SK-N-SH (cell line): ENCODE data around the gene R3HCC1L.

ENCODE experiments used
- CHD2 ChIP-seq: fragments of 150-350 bp; IDR thresholded peaks from 2 replicates; pipeline ENCODE4 v1.6.1; 2018; ENCODE audit warnings: low read length; ENCODE audit not compliant: partially characterized antibody
- EP300 ChIP-seq, 2 experiments: IDR thresholded peaks; 2 replicates each; pipeline versions ENCODE4 v1.4.0 to v1.6.1; 2012; ENCODE audit warnings: borderline replicate concordance in 1 of 2, low read depth in 1 of 2, low read length in 1 of 2
- EZH2phosphoT487 ChIP-seq: fragments of 200-600 bp; sonication (generic); IDR thresholded peaks from 2 replicates; pipeline ENCODE4 v1.6.1; 2017; ENCODE audit warnings: low read depth, mixed run types, mild to moderate bottlenecking, antibody characterized with exemption, moderate library complexity, borderline replicate concordance
- POLR2AphosphoS5 ChIP-seq: IDR thresholded peaks from 2 replicates; pipeline ENCODE4 v1.6.1; 2012; ENCODE audit warnings: low read depth, low read length
- RFX5 ChIP-seq: IDR thresholded peaks from 2 replicates; pipeline ENCODE4 v1.6.1; 2012; ENCODE audit warnings: mild to moderate bottlenecking, improper control_type of control experiment, low read length
- TAF1 ChIP-seq: IDR thresholded peaks from 2 replicates; pipeline ENCODE4 v1.6.1; 2012; ENCODE audit warnings: low read depth, mild to moderate bottlenecking, low read length, moderate library complexity, borderline replicate concordance
- TF ChIP-seq, protein P1 (sequence below): IDR thresholded peaks from 2 replicates; pipeline ENCODE4 v1.6.1; 2012; ENCODE audit warnings: mild to moderate bottlenecking, low read depth, low read length, moderate library complexity
- TF ChIP-seq, protein P2 (sequence below): IDR thresholded peaks from 2 replicates; pipeline ENCODE4; 2012
- TF ChIP-seq, protein P3 (sequence below): fragments of 200-600 bp; sonication (generic); IDR thresholded peaks from 2 replicates; pipeline ENCODE4 v1.6.1; 2017; ENCODE audit warnings: antibody characterized with exemption, mild to moderate bottlenecking, moderate library complexity

DNA sequence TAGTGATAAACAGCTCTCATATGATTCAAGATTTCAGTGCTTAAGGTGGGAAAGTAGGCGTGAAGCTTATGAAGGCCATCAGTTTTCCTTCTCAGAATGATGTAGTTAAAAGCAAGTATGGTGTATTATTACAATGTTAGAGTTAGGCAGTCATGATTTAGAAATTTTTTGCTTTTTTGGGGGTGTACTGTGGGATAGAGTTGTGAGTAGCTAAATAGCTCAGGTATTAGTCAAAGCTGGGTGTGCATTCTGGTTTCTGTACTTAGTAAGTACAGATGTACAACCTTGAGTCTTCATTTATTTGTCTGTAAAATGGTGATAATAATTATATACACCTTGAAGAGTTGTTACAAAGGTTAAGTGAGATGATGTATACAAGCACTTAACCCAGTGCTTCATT is 52.2 kb downstream of the R3HCC1L start:
- TF ChIP-seq, protein P1, sequence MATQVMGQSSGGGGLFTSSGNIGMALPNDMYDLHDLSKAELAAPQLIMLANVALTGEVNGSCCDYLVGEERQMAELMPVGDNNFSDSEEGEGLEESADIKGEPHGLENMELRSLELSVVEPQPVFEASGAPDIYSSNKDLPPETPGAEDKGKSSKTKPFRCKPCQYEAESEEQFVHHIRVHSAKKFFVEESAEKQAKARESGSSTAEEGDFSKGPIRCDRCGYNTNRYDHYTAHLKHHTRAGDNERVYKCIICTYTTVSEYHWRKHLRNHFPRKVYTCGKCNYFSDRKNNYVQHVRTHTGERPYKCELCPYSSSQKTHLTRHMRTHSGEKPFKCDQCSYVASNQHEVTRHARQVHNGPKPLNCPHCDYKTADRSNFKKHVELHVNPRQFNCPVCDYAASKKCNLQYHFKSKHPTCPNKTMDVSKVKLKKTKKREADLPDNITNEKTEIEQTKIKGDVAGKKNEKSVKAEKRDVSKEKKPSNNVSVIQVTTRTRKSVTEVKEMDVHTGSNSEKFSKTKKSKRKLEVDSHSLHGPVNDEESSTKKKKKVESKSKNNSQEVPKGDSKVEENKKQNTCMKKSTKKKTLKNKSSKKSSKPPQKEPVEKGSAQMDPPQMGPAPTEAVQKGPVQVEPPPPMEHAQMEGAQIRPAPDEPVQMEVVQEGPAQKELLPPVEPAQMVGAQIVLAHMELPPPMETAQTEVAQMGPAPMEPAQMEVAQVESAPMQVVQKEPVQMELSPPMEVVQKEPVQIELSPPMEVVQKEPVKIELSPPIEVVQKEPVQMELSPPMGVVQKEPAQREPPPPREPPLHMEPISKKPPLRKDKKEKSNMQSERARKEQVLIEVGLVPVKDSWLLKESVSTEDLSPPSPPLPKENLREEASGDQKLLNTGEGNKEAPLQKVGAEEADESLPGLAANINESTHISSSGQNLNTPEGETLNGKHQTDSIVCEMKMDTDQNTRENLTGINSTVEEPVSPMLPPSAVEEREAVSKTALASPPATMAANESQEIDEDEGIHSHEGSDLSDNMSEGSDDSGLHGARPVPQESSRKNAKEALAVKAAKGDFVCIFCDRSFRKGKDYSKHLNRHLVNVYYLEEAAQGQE, result no peak
- TF ChIP-seq RFX5 (no peak), TAF1 (no peak), EP300 (IDR thresholded peaks at IDR 0.05; ENCODE audit: borderline replicate concordance in 1 of 2, low read depth in 1 of 2, low read length in 1 of 2) (no peak), POLR2AphosphoS5 (no peak), EZH2phosphoT487 (no peak), CHD2 (no peak)
- TF ChIP-seq, protein P2, sequence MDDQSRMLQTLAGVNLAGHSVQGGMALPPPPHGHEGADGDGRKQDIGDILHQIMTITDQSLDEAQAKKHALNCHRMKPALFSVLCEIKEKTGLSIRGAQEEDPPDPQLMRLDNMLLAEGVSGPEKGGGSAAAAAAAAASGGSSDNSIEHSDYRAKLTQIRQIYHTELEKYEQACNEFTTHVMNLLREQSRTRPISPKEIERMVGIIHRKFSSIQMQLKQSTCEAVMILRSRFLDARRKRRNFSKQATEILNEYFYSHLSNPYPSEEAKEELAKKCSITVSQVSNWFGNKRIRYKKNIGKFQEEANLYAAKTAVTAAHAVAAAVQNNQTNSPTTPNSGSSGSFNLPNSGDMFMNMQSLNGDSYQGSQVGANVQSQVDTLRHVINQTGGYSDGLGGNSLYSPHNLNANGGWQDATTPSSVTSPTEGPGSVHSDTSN, result no peak
- TF ChIP-seq, protein P3, sequence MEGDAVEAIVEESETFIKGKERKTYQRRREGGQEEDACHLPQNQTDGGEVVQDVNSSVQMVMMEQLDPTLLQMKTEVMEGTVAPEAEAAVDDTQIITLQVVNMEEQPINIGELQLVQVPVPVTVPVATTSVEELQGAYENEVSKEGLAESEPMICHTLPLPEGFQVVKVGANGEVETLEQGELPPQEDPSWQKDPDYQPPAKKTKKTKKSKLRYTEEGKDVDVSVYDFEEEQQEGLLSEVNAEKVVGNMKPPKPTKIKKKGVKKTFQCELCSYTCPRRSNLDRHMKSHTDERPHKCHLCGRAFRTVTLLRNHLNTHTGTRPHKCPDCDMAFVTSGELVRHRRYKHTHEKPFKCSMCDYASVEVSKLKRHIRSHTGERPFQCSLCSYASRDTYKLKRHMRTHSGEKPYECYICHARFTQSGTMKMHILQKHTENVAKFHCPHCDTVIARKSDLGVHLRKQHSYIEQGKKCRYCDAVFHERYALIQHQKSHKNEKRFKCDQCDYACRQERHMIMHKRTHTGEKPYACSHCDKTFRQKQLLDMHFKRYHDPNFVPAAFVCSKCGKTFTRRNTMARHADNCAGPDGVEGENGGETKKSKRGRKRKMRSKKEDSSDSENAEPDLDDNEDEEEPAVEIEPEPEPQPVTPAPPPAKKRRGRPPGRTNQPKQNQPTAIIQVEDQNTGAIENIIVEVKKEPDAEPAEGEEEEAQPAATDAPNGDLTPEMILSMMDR, result no peak
